Cerebellar nuclear complex (tissue), 1 donor: ENCODE results near the gene MAP3K10.

Experiments
- DNase-seq, 2 experiments: peaks; one replicate each; lab custom pipeline; 2025; lab: John Stamatoyannopoulos, UW

MAP3K10 gene

DNA sequence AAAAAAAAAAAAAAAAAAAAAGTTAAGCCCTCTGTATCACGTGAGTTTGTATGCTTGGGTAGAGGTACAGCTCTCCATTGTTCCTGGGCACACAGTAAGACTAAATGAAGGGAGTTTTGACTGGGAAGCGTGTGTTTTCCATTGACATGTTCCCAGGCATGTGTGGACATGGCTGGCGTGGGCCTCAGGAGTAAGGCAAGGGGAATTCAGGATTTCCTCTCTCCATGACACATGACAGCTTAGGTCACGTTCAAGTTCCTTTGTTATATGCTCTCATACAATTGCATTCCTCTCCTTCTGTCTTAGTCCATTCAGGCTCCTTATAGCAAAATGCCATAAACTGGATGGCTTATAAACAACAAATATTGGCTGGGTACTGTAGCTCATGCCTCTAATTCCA, 17.1 kb upstream of the MAP3K10 start:
- DNase-seq, result no peak

GRCh38 chr19:40175820-40176219, 15.4 kb upstream of the MAP3K10 start:
- no peak for DNase-seq

GRCh38 chr19:40177286-40178070, 13.7 kb upstream of the MAP3K10 start:
- DNase-seq, result no peak

- no peak for DNase-seq
These were observed 12.5 kb upstream of the MAP3K10 start for GRCh38 chr19:40178756-40179155.

DNA sequence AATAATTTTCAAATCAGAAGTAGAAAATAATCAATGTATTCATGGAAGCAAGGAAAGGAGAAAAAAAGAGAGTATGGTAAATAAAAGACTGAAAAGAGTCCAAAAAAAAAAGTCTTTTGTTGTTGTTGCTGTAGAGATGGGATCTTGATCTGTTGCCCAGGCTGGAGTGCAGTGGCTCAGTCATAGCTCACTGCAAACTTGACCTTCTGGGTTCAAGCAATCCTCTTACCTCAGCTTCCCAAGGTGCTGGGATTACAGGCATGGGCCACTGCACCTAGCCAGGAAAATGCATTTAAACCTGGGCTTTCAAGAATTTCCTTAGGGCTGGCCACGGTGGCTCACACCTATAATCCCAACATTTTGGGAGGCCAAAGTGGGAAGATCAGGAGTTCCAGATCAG, 7.0 kb upstream of the MAP3K10 start:
- DNase-seq, result no peak

DNA sequence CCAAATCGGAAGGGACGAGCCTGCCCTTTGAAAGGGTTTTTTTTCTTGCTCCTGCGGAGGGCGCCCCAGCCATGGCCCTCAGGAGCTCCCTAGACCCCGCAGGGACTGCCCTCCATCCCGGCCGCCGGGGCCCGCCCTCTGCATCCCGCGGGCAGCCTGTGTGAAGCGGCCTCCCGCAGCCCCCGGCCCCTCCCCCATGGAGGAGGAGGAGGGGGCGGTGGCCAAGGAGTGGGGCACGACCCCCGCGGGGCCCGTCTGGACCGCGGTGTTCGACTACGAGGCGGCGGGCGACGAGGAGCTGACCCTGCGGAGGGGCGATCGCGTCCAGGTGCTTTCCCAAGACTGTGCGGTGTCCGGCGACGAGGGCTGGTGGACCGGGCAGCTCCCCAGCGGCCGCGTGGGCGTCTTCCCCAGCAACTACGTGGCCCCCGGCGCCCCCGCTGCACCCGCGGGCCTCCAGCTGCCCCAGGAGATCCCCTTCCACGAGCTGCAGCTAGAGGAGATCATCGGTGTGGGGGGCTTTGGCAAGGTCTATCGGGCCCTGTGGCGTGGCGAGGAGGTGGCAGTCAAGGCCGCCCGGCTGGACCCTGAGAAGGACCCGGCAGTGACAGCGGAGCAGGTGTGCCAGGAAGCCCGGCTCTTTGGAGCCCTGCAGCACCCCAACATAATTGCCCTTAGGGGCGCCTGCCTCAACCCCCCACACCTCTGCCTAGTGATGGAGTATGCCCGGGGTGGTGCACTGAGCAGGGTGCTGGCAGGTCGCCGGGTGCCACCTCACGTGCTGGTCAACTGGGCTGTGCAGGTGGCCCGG, 815 bp downstream of the MAP3K10 start:
- no peak for DNase-seq

DNA sequence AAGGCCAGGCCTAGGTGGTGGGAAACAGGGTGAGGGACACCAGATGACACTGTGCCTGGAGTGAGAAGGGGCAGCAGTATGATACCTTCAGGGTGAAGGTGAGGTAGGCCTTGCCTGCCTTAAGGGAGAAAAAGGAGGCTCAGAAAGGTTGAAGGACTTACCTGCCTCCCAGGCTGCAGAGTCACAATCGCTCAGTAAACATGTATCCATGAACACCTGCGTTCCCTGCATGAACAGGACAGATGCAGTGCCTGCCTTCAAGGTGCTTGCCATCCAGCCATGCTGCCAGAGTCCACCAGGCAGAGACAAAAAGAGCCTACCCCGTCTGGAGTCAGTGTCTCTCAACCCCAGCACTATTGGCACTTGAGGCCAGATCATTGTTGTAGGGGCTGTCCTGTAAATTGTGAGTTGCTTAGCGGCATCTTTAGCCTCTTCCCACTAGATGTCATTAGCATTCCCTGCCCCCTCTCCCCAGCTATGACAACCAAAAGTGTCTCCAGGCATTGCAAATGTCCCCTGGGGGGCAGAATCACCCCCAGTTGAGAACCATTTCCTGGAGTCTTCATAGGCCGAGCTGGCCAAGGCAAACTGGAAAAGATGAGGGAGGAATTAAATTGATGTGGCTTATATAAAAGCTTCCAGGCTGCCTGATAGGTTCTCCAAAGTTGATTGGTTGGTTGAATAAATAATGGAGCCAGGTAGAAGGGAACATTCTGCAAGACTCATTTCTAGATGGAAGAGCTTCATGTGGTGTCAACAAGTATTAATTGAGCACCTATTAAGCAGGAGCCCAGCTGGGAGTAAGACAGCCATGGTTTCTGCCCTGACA, 1.7 kb downstream of the MAP3K10 start:
- DNase-seq, result no peak

- DNase-seq, result no peak
These were observed 2.3 kb downstream of the MAP3K10 start for GRCh38 chr19:40193587-40193849.

DNA sequence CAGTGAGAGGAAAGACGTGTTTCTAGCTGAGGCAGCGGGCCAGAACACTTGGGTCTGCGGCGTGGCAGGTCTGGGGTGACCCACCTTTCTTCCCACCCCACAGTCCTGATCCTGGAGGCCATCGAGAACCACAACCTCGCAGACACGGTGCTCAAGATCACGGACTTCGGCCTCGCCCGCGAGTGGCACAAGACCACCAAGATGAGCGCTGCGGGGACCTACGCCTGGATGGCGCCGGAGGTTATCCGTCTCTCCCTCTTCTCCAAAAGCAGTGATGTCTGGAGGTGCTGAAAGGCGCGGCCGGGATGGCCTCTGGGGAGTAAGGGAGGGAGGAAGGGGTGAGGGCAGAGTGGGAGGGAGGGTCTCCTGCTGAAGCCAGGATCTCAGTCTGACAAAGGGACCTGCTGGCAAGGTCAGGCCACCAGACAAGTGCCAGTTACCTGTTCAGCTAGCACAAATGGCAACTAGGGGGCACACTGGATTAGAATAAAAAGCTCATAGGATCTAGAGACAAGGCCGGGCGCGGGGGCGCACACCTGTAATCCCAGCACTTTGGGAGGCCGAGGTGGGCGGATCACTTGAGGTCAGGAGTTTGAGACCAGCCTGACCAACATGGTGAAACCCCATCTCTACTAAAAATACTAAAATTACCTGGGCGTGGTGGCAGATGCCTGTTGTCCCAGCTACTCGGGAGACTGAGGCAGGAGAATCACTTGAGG, 7.2 kb downstream of the MAP3K10 start:
- no peak for DNase-seq

- no peak for DNase-seq
These were observed 9.3 kb downstream of the MAP3K10 start for GRCh38 chr19:40200341-40201099.

DNA sequence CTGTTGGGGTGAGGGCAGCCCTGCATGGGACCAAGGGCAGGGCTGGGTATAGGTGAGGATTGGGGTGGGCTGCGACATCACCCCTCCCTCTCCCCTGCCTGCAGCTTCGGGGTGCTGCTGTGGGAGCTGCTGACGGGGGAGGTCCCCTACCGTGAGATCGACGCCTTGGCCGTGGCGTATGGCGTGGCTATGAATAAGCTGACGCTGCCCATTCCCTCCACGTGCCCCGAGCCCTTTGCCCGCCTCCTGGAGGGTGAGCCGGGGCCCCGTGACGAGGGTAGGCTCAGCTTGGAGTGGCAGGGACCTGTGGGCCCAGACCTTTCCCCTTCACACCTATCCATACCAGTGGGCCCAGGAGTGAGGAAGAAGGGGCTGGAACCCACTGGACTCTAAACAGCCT, 13.2 kb downstream of the MAP3K10 start:
- no peak for DNase-seq

GRCh38 chr19:40205760-40206159, 14.5 kb downstream of the MAP3K10 start:
- no peak for DNase-seq

- DNase-seq, result no peak
These were observed 17.4 kb downstream of the MAP3K10 start for GRCh38 chr19:40208602-40209001.

DNA sequence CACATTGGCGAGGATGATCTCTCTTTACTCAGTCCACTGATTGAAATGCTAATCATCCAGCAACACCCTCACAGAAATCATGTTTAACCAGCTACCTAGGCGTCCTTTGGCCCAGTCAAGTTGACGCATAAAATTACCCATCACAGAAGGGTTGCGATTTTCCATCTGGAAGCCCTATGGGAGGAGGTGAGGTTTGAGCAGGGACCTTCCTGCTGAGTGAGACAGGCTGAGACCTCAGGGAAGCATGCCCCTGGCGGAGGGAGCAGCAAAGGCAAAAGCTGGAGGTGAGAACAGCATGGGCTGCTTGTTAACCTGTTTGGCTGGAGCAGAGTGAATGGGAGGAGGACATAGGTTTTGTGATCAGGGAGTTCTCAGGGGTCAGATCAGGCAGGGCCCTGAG, 19.7 kb downstream of the MAP3K10 start:
- DNase-seq, result no peak

- no peak for DNase-seq
These were observed 22.1 kb downstream of the MAP3K10 start for GRCh38 chr19:40213251-40213829.

GRCh38 chr19:40213882-40214570, 22.8 kb downstream of the MAP3K10 start:
- no peak for DNase-seq

- DNase-seq, result no peak
These were observed 23.7 kb downstream of the MAP3K10 start for GRCh38 chr19:40214936-40215335.

DNA sequence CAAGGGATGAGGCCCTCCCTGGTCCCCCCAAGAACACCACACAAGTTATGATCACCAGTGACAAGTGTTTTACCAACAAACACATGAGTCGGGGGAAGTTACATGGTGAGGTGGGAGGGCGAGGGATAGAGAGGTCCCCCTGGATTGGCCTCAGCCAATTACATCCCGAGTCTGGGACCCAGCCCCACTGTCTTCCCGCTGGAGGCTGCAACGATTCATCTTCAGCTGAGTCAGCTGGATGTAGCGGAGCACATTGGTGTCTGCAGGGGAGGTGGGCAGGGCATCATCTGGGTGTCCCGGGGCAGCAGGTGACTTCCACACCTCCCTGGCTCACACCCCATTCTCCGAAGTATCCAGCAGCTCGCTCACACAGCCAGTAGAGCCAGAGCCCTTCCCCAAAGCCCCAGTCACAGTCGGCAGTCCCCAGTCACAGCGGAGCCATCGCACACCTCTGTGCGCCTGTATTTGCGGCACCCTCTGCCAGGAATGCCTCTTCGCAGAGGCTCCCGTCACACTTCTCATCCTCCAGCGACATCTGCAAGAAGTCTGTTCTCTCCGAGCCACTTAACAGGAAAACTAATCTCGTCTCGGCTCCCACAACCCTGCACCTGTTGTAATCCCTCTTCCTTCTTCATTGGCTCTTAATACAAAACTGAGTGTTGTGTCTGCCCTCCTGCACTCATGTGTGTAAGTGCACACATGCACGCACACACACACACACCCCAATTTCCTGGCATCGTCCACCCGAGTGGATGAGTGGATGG, 25.0 kb downstream of the MAP3K10 start:
- no peak for DNase-seq

GRCh38 chr19:40216777-40217026, 25.5 kb downstream of the MAP3K10 start:
- no peak for DNase-seq
